SK-MEL-5 (cell line): Measurements from ENCODE around the gene SHISA3. TPM values are rescaled to one million over a fixed set of nuclear protein-coding genes. Genes with fewer than 3 reads are reported as not detected.
A peak's percentile ranks its signal among the peaks of the same experiment; 100 is the strongest.

Experiments used
- DNase-seq: peaks from one replicate; pipeline ENCODE4 v3.0.0-alpha.2; 2016; ENCODE audit warnings: low read depth, low spot score
- in situ Hi-C: cut with HindIII; loops from 2 replicates; pipeline ENCODE4 v1.10.0; 2016; ENCODE audit warnings: low sequenced_read_pairs, high pct_unique_total_duplicates, low pct_unique_long_range_greater_than_20kb
- total RNA-seq: library from RNA; depleted of rRNA; stranded (reverse); fragments of >200 nt; shearing (Covaris generic); gene quantifications from 2 replicates; pipeline ENCODE4 v1.2.3, GENCODE V29; 2014

The SHISA3 gene
- total RNA-seq, 1 experiment from 2014 or later = not detected

GRCh38 chr4:42381666-42382065 lies 15.6 kb upstream of the SHISA3 start:
- no peak for DNase-seq
- in situ Hi-C loops = no loop called here

- DNase-seq = no peak
- in situ Hi-C loops = no loop called here
Measured at GRCh38 chr4:42385516-42385915, 11.8 kb upstream of the SHISA3 start.

- in situ Hi-C loops = no loop called here
Measured at GRCh38 chr4:42390622-42391354, 6.5 kb upstream of the SHISA3 start.

GRCh38 chr4:42391355-42391664 lies 6.0 kb upstream of the SHISA3 start:
- DNase-seq = no peak
- in situ Hi-C loops = no loop called here

More at GRCh38 chr4:42390622-42391354, 6.5 kb upstream of the SHISA3 start:
- DNase-seq = no peak

- no peak for DNase-seq
- in situ Hi-C loops = no loop called here
Measured at GRCh38 chr4:42391981-42392380, 5.3 kb upstream of the SHISA3 start.

- no peak for DNase-seq
- in situ Hi-C loops = no loop called here
Measured at GRCh38 chr4:42392436-42392835, 4.9 kb upstream of the SHISA3 start.

GRCh38 chr4:42395595-42395994 lies 1.7 kb upstream of the SHISA3 start:
- in situ Hi-C loops = no loop called here
- no peak for DNase-seq

- in situ Hi-C loops = no loop called here
- no peak for DNase-seq
Measured at GRCh38 chr4:42396361-42396751, 932 bp upstream of the SHISA3 start.

GRCh38 chr4:42397635-42398170 lies 415 bp downstream of the SHISA3 start:
- no peak for DNase-seq
- in situ Hi-C loops = no loop called here

GRCh38 chr4:42398171-42398870 lies 1.0 kb downstream of the SHISA3 start:
- in situ Hi-C loops = no loop called here
- DNase-seq = no peak

- DNase-seq = no peak
- in situ Hi-C loops = no loop called here
Measured at GRCh38 chr4:42398871-42399331, 1.6 kb downstream of the SHISA3 start.

- in situ Hi-C loops = no loop called here
- no peak for DNase-seq
Measured at GRCh38 chr4:42399393-42399792, 2.1 kb downstream of the SHISA3 start.

- in situ Hi-C loops = no loop called here
- no peak for DNase-seq
Measured at GRCh38 chr4:42401171-42401570, 3.9 kb downstream of the SHISA3 start.

- in situ Hi-C loops = no loop called here
- DNase-seq = peak; percentile 20
Measured at GRCh38 chr4:42404001-42404400, 6.7 kb downstream of the SHISA3 start.

GRCh38 chr4:42410446-42410845 lies 13.2 kb downstream of the SHISA3 start:
- in situ Hi-C loops = no loop called here

GRCh38 chr4:42411803-42412202 lies 14.5 kb downstream of the SHISA3 start:
- in situ Hi-C loops = no loop called here
- DNase-seq = no peak

More at GRCh38 chr4:42410446-42410845, 13.2 kb downstream of the SHISA3 start:
- no peak for DNase-seq

- in situ Hi-C loops = no loop called here
- DNase-seq = no peak
Measured at GRCh38 chr4:42412251-42412650, 15.0 kb downstream of the SHISA3 start.

- in situ Hi-C loops = no loop called here
- no peak for DNase-seq
Measured at GRCh38 chr4:42415281-42415680, 18.0 kb downstream of the SHISA3 start.

- no peak for DNase-seq
- in situ Hi-C loops = no loop called here
Measured at GRCh38 chr4:42416017-42416416, 18.7 kb downstream of the SHISA3 start.
